B cell (primary cell): Measurements from ENCODE around the gene SEC24D. TPM values are rescaled to one million over a fixed set of nuclear protein-coding genes. Genes with fewer than 3 reads are reported as not detected.

Source experiments
- ATAC-seq: fragments of 200-7000 bp; cut with Tn5 transposase; one replicate; pipeline ENCODE4 v1.10.0; 2021; ENCODE audit warnings: low read depth, mild to moderate bottlenecking, moderate number of reproducible peaks, moderate library complexity
- CTCF ChIA-PET: fragments of 350-600 bp; sonication (Branson Sonifier 250); formaldehyde crosslinking; loops from one replicate; lab custom pipeline; 2021; ENCODE audit warnings: antibody characterized with exemption, inconsistent platforms; lab: Charles Lee
- POLR2A ChIA-PET: fragments of 350-600 bp; sonication (Branson Sonifier 250); formaldehyde crosslinking; loops from one replicate; lab custom pipeline; 2021; ENCODE audit warnings: antibody characterized with exemption; lab: Charles Lee
- DNase-seq: peaks from one replicate; pipeline ENCODE4 v3.0.0; 2013
- H2AFZ ChIP-seq: 2 replicates; pipeline ENCODE4 v1.6.1; 2012; ENCODE audit warnings: mild to moderate bottlenecking, low read depth, low read length; ENCODE audit not compliant: insufficient read depth, poor library complexity, severe bottlenecking
- H3K27ac ChIP-seq, 2 donors: 1 replicate in 1 of 2; 2 replicates in 1 of 2; pipeline ENCODE4 v1.5.1; 2012 to 2013; ENCODE audit warnings: low read length in 2 of 2, mild to moderate bottlenecking in 2 of 2, moderate library complexity in 1 of 2
- H3K27me3 ChIP-seq, 4 experiments: fragments of 200-600 bp in 1 of 4; sonication (generic) in 1 of 4; replicated peaks in 1 of 4; 1 replicate in 2 of 4; 2 replicates in 2 of 4; pipeline versions ENCODE4 v1.6.1 to v1.7.0; 2013 to 2016; ENCODE audit warnings: low read length in 3 of 4, mild to moderate bottlenecking in 2 of 4, mixed read lengths in 1 of 4, moderate library complexity in 1 of 4; ENCODE audit not compliant: insufficient read depth in 4 of 4, control insufficient read depth in 3 of 4; ENCODE audit errors: control extremely low read depth in 1 of 4
- H3K36me3 ChIP-seq, 2 experiments: replicated peaks in 1 of 2; 1 replicate in 1 of 2; 2 replicates in 1 of 2; pipeline versions ENCODE4 v1.6.1 to v1.7.1; 2013; ENCODE audit warnings: low read length in 1 of 2; ENCODE audit not compliant: insufficient read depth in 2 of 2, control insufficient read depth in 1 of 2; ENCODE audit errors: control extremely low read depth in 1 of 2, extremely low read depth in 1 of 2
- H3K4me1 ChIP-seq, 2 donors: fragments of 200-600 bp in 1 of 2; sonication (generic) in 1 of 2; 1 replicate in 1 of 2; 2 replicates in 1 of 2; pipeline versions ENCODE4 v1.5.1 to v1.6.1; 2013 to 2017; ENCODE audit warnings: low read length in 2 of 2; ENCODE audit not compliant: control insufficient read depth in 2 of 2, insufficient read depth in 2 of 2
- H3K4me2 ChIP-seq: replicated peaks from 2 replicates; pipeline ENCODE3; 2012; ENCODE audit warnings: mild to moderate bottlenecking, low read depth, low read length; ENCODE audit not compliant: poor library complexity, severe bottlenecking
- H3K4me3 ChIP-seq, 5 experiments: fragments of 200-600 bp in 1 of 5; sonication (generic) in 1 of 5; 1 replicate in 3 of 5; 2 replicates in 2 of 5; pipeline versions ENCODE4 v1.5.1 to v1.7.0; 2011 to 2016; ENCODE audit warnings: low read length in 4 of 5, mild to moderate bottlenecking in 4 of 5, low read depth in 2 of 5, control low read depth in 1 of 5, moderate library complexity in 1 of 5; ENCODE audit not compliant: insufficient read depth in 1 of 5; ENCODE audit errors: control extremely low read depth in 1 of 5, extremely low read depth in 1 of 5
- H3K79me2 ChIP-seq: fragments of 200-600 bp; sonication (generic); one replicate; pipeline ENCODE4 v1.6.0; 2016; ENCODE audit warnings: low read length; ENCODE audit not compliant: control insufficient read depth, insufficient read depth
- H3K9ac ChIP-seq: fragments of 200-600 bp; sonication (generic); 2 replicates; pipeline ENCODE4 v1.6.1; 2017; ENCODE audit warnings: mild to moderate bottlenecking, low read length, moderate library complexity
- H3K9me3 ChIP-seq, 3 donors: one replicate each; pipeline versions ENCODE4 v1.6.1 to v1.7.1; 2013; ENCODE audit warnings: low read length in 2 of 3; ENCODE audit not compliant: control insufficient read depth in 2 of 3, insufficient read depth in 1 of 3; ENCODE audit errors: control extremely low read depth in 1 of 3
- H4K20me1 ChIP-seq: 2 replicates; pipeline ENCODE4 v1.6.0; 2012; ENCODE audit warnings: mild to moderate bottlenecking, low read length; ENCODE audit not compliant: insufficient read depth, control insufficient read depth, poor library complexity, severe bottlenecking
- H3K27ac Mint-ChIP-seq: one replicate; pipeline ENCODE4 v1.8.0; 2021; ENCODE audit warnings: mixed read lengths
- H3K27me3 Mint-ChIP-seq: one replicate; pipeline ENCODE4 v1.8.0; 2021; ENCODE audit warnings: mixed read lengths
- H3K4me1 Mint-ChIP-seq: one replicate; pipeline ENCODE4 v1.8.0; 2021; ENCODE audit warnings: mixed read lengths
- H3K4me3 Mint-ChIP-seq: one replicate; pipeline ENCODE4 v1.8.0; 2021; ENCODE audit warnings: mixed read lengths
- H3K9me3 Mint-ChIP-seq: one replicate; pipeline ENCODE4 v1.8.0; 2022; ENCODE audit warnings: mixed read lengths; ENCODE audit not compliant: insufficient read depth
- EZH2 ChIP-seq: IDR thresholded peaks from 2 replicates; pipeline ENCODE4 v1.6.1; 2012; ENCODE audit warnings: borderline replicate concordance, low read depth, mild to moderate bottlenecking, moderate library complexity, low read length; ENCODE audit not compliant: insufficient read depth, poor library complexity, severe bottlenecking
- WGBS: methylation state at CpG from one replicate; pipeline ENCODE4 v1.1.5; 2013; ENCODE audit warnings: missing lambda C conversion rate; ENCODE audit not compliant: insufficient coverage; 5-methylcytosine and 5-hydroxymethylcytosine counted together
- intact Hi-C: fragments of 100-400 bp; cut with micrococcal nuclease; formaldehyde crosslinking; loops from one replicate; pipeline ENCODE4 v1.10.0; 2022
- polyA plus RNA-seq: library from polyadenylated mRNA; depleted of rRNA; stranded (reverse); fragments of >200 nt; gene quantifications from 2 replicates; pipeline ENCODE4 v1.2.3, GENCODE V29; 2012
- total RNA-seq, 2 donors: library from RNA; stranded (reverse); fragments of 120-200 nt in 1 of 2; gene quantifications; 1 replicate in 1 of 2; 2 replicates in 1 of 2; pipeline versions ENCODE4 v1.2.3 to v1.2.4, GENCODE V29; 2013 to 2022
- TF ChIP-seq, protein P1 (sequence below): fragments of 200-600 bp; IDR thresholded peaks from one replicate; pipeline ENCODE4 v1.8.0; 2022; ENCODE audit warnings: antibody characterized with exemption, mild to moderate bottlenecking

The SEC24D gene
- total and polyA plus RNA-seq, 2 donors (not counting 1 experiment from before 2014, with no cell fraction given): 7.1 to 15.8 TPM

DNA sequence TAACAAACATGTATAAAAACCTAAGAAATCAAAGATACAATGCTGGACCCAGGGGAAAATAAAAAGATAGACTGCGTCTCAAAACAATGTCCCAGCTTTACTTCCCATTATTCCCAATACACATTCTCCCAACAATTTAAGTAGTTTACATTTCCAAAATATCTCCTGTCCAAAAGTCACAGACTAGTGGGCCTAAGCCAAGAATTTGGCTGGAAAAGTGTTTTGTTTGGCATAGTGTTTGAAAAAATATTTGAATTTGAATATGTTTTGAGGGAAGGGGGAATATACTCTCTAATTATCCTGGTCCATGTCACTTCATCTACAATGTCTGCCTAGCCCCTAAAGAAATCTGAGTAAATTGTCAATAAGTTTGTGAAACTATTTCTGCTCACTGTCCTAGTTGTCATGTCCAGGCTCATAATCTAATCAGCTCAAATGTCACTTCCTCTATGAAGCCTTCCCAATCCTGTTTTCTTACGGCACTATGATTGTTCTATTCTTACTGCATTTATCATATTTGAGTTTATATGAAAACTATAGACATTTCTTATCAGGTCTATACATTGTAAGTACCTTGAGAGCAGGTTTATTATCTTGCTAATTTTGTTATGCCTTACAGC lies 74.4 kb downstream of the SEC24D start:
- no peak for DNase-seq
- POLR2A ChIA-PET: no interaction called here

DNA sequence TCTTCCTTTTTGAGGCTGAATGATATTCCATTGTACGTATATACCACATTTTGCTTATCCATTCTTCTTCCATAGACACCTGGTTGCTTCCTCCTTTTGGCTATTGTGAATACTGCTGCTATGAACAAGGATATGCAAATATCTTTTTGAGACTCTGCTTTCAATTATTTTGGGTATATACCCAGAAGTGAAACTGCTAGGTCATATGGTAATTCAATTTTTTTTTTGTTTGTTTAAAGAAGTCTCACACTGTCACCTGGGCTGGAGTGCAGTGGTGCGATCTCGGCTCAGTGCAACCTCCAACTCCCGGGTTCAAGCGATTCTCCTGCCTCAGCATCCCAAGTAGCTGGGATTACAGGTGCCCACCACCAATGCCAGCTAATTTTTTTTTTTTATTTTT lies 75.4 kb downstream of the SEC24D start:
- no peaks in the 10 kb centered on the region for H3K27me3 ChIP-seq
- Mint-ChIP-seq H3K27ac (peak overlapping the region; percentile 65), H3K9me3 (no peaks in the 10 kb centered on the region), H3K4me1 (peaks cover 26% of the 10 kb centered on the region), H3K27me3 (no peaks in the 10 kb centered on the region), H3K4me3 (peak overlapping the region; percentile 17)
- no peaks in the 10 kb centered on the region for H4K20me1 ChIP-seq
- no peak overlapping the region for H3K4me3 ChIP-seq
- ChIA-PET CTCF (interaction anchor here (1.1 to 1.6 kb wide), 2 partner anchors 76 to 104 kb away, joined by 3 read pairs; partner anchors contain the start of gene SEC24D), POLR2A (no interaction called here)
- no peaks in the 10 kb centered on the region for H3K79me2 ChIP-seq
- DNase-seq (peak; percentile 72), ATAC-seq (peak; percentile 94)
- H3K36me3 ChIP-seq: peaks cover 0 to 9% of the 10 kb centered on the region in 2 experiments
- 0% methylated on average over 3 of the region's 5 CpGs for WGBS
- H3K4me2 ChIP-seq: peak overlapping the region; percentile 31
- H3K27ac ChIP-seq: no peak overlapping the region
- TF ChIP-seq, protein P1, sequence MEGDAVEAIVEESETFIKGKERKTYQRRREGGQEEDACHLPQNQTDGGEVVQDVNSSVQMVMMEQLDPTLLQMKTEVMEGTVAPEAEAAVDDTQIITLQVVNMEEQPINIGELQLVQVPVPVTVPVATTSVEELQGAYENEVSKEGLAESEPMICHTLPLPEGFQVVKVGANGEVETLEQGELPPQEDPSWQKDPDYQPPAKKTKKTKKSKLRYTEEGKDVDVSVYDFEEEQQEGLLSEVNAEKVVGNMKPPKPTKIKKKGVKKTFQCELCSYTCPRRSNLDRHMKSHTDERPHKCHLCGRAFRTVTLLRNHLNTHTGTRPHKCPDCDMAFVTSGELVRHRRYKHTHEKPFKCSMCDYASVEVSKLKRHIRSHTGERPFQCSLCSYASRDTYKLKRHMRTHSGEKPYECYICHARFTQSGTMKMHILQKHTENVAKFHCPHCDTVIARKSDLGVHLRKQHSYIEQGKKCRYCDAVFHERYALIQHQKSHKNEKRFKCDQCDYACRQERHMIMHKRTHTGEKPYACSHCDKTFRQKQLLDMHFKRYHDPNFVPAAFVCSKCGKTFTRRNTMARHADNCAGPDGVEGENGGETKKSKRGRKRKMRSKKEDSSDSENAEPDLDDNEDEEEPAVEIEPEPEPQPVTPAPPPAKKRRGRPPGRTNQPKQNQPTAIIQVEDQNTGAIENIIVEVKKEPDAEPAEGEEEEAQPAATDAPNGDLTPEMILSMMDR: no peak
- TF ChIP-seq EZH2: no peak
- H3K9ac ChIP-seq: no peak overlapping the region
- intact Hi-C loops: loop anchor here (1.0 to 5.0 kb wide), 3 partner anchors 75 to 867 kb away; partner anchors contain the start of genes PDE5A and USP53
- H2AFZ ChIP-seq: no peak overlapping the region
- peaks cover 14 to 19% of the 10 kb centered on the region in 2 donors for H3K4me1 ChIP-seq
- no peaks in the 10 kb centered on the region for H3K9me3 ChIP-seq

More for the DNA sequence above, 74.4 kb downstream of the SEC24D start:
- no peak for ATAC-seq
- Histone ChIP-seq H3K9me3 (no peaks in the 10 kb centered on the region), H3K79me2 (no peaks in the 10 kb centered on the region), H3K27me3 (no peaks in the 10 kb centered on the region), H3K36me3 (peaks cover 0 to 16% of the 10 kb centered on the region in 2 experiments), H3K4me2 (no peak overlapping the region), H4K20me1 (no peaks in the 10 kb centered on the region), H2AFZ (no peak overlapping the region), H3K9ac (no peak overlapping the region), H3K4me1 (peaks cover 14 to 19% of the 10 kb centered on the region in 2 donors), H3K27ac (no peak overlapping the region), H3K4me3 (no peak overlapping the region)
- no peak overlapping the region for H3K27ac Mint-ChIP-seq
- H3K27me3 Mint-ChIP-seq: no peaks in the 10 kb centered on the region
- CTCF ChIA-PET: interaction anchor here (0.6 to 1.3 kb wide), 2 partner anchors 10 to 779 kb away, joined by 3 to 4 read pairs; no protein-coding TSS in a partner anchor
- H3K9me3 Mint-ChIP-seq: no peaks in the 10 kb centered on the region
- intact Hi-C loops: loop anchor here (5.0 kb wide), 1 partner anchor 866 kb away; the partner anchor contains the start of gene PDE5A
- WGBS: 88% methylated on average over 1 of the region's 2 CpGs
- peak overlapping the region; percentile 42 for H3K4me3 Mint-ChIP-seq
- TF ChIP-seq, protein P1: no peak
- no peak for TF ChIP-seq EZH2
- peaks cover 26% of the 10 kb centered on the region for H3K4me1 Mint-ChIP-seq
